Ectodermal cell (in vitro differentiated cells): ENCODE measurements around the gene AHDC1.

Experiments
- H3K27ac ChIP-seq: 2 replicates; pipeline ENCODE4 v1.7.0; 2013; ENCODE audit warnings: mild to moderate bottlenecking, low read depth, low read length; ENCODE audit not compliant: insufficient read depth, poor library complexity, severe bottlenecking
- H3K27me3 ChIP-seq: 2 replicates; pipeline ENCODE4 v1.7.0; 2013; ENCODE audit warnings: mild to moderate bottlenecking, low read length; ENCODE audit not compliant: insufficient read depth, control insufficient read depth, poor library complexity, severe bottlenecking
- H3K36me3 ChIP-seq: one replicate; pipeline ENCODE4 v1.7.0; 2013; ENCODE audit warnings: low read length; ENCODE audit not compliant: control insufficient read depth, insufficient read depth
- H3K4me1 ChIP-seq: one replicate; pipeline ENCODE4 v1.7.0; 2013; ENCODE audit warnings: low read length; ENCODE audit not compliant: control insufficient read depth, insufficient read depth
- H3K4me3 ChIP-seq: 2 replicates; pipeline ENCODE4 v1.7.0; 2013; ENCODE audit warnings: low read depth, low read length, control low read depth; ENCODE audit not compliant: insufficient read depth
- H3K9me3 ChIP-seq: 2 replicates; pipeline ENCODE4 v1.7.0; 2013; ENCODE audit warnings: mild to moderate bottlenecking, low read length, moderate library complexity; ENCODE audit not compliant: control insufficient read depth
- WGBS, 2 experiments: methylation state at CpG; one replicate each; pipeline ENCODE4 v1.1.7; 2013; ENCODE audit warnings: missing lambda C conversion rate in 2 of 2; 5-methylcytosine and 5-hydroxymethylcytosine counted together

The AHDC1 gene

GRCh38 chr1:27603309-27603680, 649 bp downstream of the AHDC1 start:
- peaks cover 71% of the 10 kb centered on the region for H3K4me1 ChIP-seq
- no peak overlapping the region for H3K27ac ChIP-seq
- no peaks in the 10 kb centered on the region for H3K36me3 ChIP-seq
- peak overlapping the region; percentile 96 for H3K4me3 ChIP-seq
- no peaks in the 10 kb centered on the region for H3K27me3 ChIP-seq
- WGBS, 2 experiments, result 0% methylated on average over 39 to 42 of the region's 43 CpGs
- H3K9me3 ChIP-seq, result no peaks in the 10 kb centered on the region

- H3K27me3 ChIP-seq, result no peaks in the 10 kb centered on the region
- peak overlapping the region; percentile 96 for H3K4me3 ChIP-seq
- H3K27ac ChIP-seq, result peak overlapping the region; percentile 19
- H3K9me3 ChIP-seq, result no peaks in the 10 kb centered on the region
- H3K4me1 ChIP-seq, result peaks cover 71% of the 10 kb centered on the region
- no peaks in the 10 kb centered on the region for H3K36me3 ChIP-seq
- 0% methylated on average over 30 to 31 of the region's 54 CpGs for WGBS, 2 experiments
Observed at GRCh38 chr1:27602462-27603308, 1.3 kb downstream of the AHDC1 start.

GRCh38 chr1:27601771-27602461, 2.0 kb downstream of the AHDC1 start:
- peak overlapping the region; percentile 96 for H3K4me3 ChIP-seq
- 21 to 23% methylated on average over 23 of the region's 23 CpGs for WGBS, 2 experiments
- H3K4me1 ChIP-seq, result peaks cover 74% of the 10 kb centered on the region
- peak overlapping the region; percentile 19 for H3K27ac ChIP-seq
- H3K27me3 ChIP-seq, result no peaks in the 10 kb centered on the region
- H3K36me3 ChIP-seq, result no peaks in the 10 kb centered on the region
- no peaks in the 10 kb centered on the region for H3K9me3 ChIP-seq

- H3K9me3 ChIP-seq, result no peaks in the 10 kb centered on the region
- H3K27me3 ChIP-seq, result no peaks in the 10 kb centered on the region
- H3K4me3 ChIP-seq, result peak overlapping the region; percentile 96
- peaks cover 74% of the 10 kb centered on the region for H3K4me1 ChIP-seq
- H3K36me3 ChIP-seq, result no peaks in the 10 kb centered on the region
- no peak overlapping the region for H3K27ac ChIP-seq
Observed at GRCh38 chr1:27601321-27601770, 2.6 kb downstream of the AHDC1 start.

- no peaks in the 10 kb centered on the region for H3K27me3 ChIP-seq
- H3K9me3 ChIP-seq, result no peaks in the 10 kb centered on the region
- no peaks in the 10 kb centered on the region for H3K36me3 ChIP-seq
- no peak overlapping the region for H3K27ac ChIP-seq
- 62 to 70% methylated on average over 3 of the region's 3 CpGs for WGBS, 2 experiments
- H3K4me1 ChIP-seq, result peaks cover 74% of the 10 kb centered on the region
- H3K4me3 ChIP-seq, result peak overlapping the region; percentile 96
Observed at GRCh38 chr1:27600498-27601175, 3.3 kb downstream of the AHDC1 start.

GRCh38 chr1:27599605-27600497, 4.1 kb downstream of the AHDC1 start:
- Histone ChIP-seq H3K9me3 (no peaks in the 10 kb centered on the region), H3K4me1 (peaks cover 74% of the 10 kb centered on the region), H3K27ac (no peak overlapping the region), H3K27me3 (no peaks in the 10 kb centered on the region), H3K36me3 (no peaks in the 10 kb centered on the region), H3K4me3 (peak overlapping the region; percentile 9)
- WGBS, 2 experiments, result 49 to 58% methylated on average over 8 to 9 of the region's 9 CpGs

- Histone ChIP-seq H3K9me3 (no peaks in the 10 kb centered on the region), H3K27ac (no peak overlapping the region), H3K36me3 (no peaks in the 10 kb centered on the region), H3K4me3 (peak overlapping the region; percentile 2), H3K27me3 (no peaks in the 10 kb centered on the region), H3K4me1 (peaks cover 79% of the 10 kb centered on the region)
- 16 to 21% methylated on average over 6 of the region's 6 CpGs for whole genome bisulfite sequencing, 2 experiments
Observed at GRCh38 chr1:27598902-27599528, 4.9 kb downstream of the AHDC1 start.

- WGBS, 2 experiments, result 38 to 48% methylated on average over 3 of the region's 3 CpGs
- Histone ChIP-seq H3K27me3 (no peaks in the 10 kb centered on the region), H3K4me3 (peak overlapping the region; percentile 14), H3K27ac (no peak overlapping the region), H3K9me3 (no peaks in the 10 kb centered on the region), H3K4me1 (peaks cover 86% of the 10 kb centered on the region), H3K36me3 (no peaks in the 10 kb centered on the region)
Observed at GRCh38 chr1:27598295-27598687, 5.7 kb downstream of the AHDC1 start.

- H3K4me3 ChIP-seq, result peak overlapping the region; percentile 14
- no peak overlapping the region for H3K27ac ChIP-seq
- H3K36me3 ChIP-seq, result no peaks in the 10 kb centered on the region
- no peaks in the 10 kb centered on the region for H3K9me3 ChIP-seq
- 68 to 78% methylated on average over 5 to 7 of the region's 7 CpGs for whole genome bisulfite sequencing, 2 experiments
- H3K4me1 ChIP-seq, result peaks cover 90% of the 10 kb centered on the region
- no peaks in the 10 kb centered on the region for H3K27me3 ChIP-seq
Observed at GRCh38 chr1:27597516-27598294, 6.2 kb downstream of the AHDC1 start.
